Testis (tissue), 3 donors: ENCODE measurements around the gene ID3. TPM values are rescaled to one million over a fixed set of nuclear protein-coding genes. Genes with fewer than 3 reads are reported as not detected.

ENCODE experiments used
- DNase-seq: peaks from one replicate; pipeline ENCODE4 v3.0.0-alpha.2; 2019
- H3K27ac ChIP-seq, 2 donors: fragments of 200-600 bp; sonication (generic); one replicate each; pipeline ENCODE4 v1.5.1; 2019
- H3K27me3 ChIP-seq: fragments of 200-600 bp; sonication (generic); one replicate; pipeline ENCODE4 v1.5.1; 2019
- H3K36me3 ChIP-seq: fragments of 200-600 bp; sonication (generic); one replicate; pipeline ENCODE4 v1.5.1; 2017; ENCODE audit warnings: low read depth; ENCODE audit errors: missing control alignments
- H3K4me1 ChIP-seq: fragments of 200-600 bp; sonication (generic); one replicate; pipeline ENCODE4 v1.5.1; 2019
- H3K4me3 ChIP-seq, 2 donors: fragments of 200-600 bp; sonication (generic); one replicate each; pipeline ENCODE4 v1.5.1; 2017 to 2019
- H3K9me3 ChIP-seq: fragments of 200-600 bp; sonication (generic); one replicate; pipeline ENCODE4 v1.5.1; 2017
- POLR2A ChIP-seq: fragments of 450-650 bp; IDR thresholded peaks from one replicate; pipeline ENCODE4 v1.6.1; 2017; ENCODE audit warnings: antibody characterized with exemption, mild to moderate bottlenecking, moderate library complexity
- WGBS, 2 donors: methylation state at CpG; one replicate each; pipeline ENCODE4 v1.1.5; 2018; 5-methylcytosine and 5-hydroxymethylcytosine counted together
- intact Hi-C: fragments of 100-400 bp; cut with DNase I; formaldehyde crosslinking; loops from one replicate; pipeline ENCODE4 v1.15.1; 2023; ENCODE audit warnings: low total_unique reads
- polyA plus RNA-seq: library from polyadenylated mRNA; stranded (reverse); fragments of 350-450 nt; fragmentation: Illumina TruSeq; extraction: RNeasy Lipid Tissue Mini Kit (QIAGEN cat#74804); gene quantifications from one replicate; pipeline ENCODE4 v1.2.3, GENCODE V29; 2014; ENCODE audit warnings: low read depth, low replicate concordance; ENCODE audit not compliant: insufficient read depth
- total RNA-seq, 2 donors: library from RNA; depleted of rRNA; stranded (reverse); fragments of >200 nt; gene quantifications; one replicate each; pipeline ENCODE4 v1.2.3, GENCODE V29; 2016
- TF ChIP-seq, protein P1 (sequence below), 3 experiments: fragments of 450-650 bp in 2 of 3; fragments of 200-600 bp in 1 of 3; sonication (generic) in 1 of 3; IDR thresholded peaks; one replicate each; pipeline ENCODE4 v1.5.1; 2016 to 2019; ENCODE audit warnings: antibody characterized with exemption in 3 of 3, mild to moderate bottlenecking in 2 of 3, moderate library complexity in 1 of 3

Gene ID3
- total and polyA plus RNA-seq, 3 donors from 2014 or later: 24.5 to 34.5 (median 27.2) TPM

DNA sequence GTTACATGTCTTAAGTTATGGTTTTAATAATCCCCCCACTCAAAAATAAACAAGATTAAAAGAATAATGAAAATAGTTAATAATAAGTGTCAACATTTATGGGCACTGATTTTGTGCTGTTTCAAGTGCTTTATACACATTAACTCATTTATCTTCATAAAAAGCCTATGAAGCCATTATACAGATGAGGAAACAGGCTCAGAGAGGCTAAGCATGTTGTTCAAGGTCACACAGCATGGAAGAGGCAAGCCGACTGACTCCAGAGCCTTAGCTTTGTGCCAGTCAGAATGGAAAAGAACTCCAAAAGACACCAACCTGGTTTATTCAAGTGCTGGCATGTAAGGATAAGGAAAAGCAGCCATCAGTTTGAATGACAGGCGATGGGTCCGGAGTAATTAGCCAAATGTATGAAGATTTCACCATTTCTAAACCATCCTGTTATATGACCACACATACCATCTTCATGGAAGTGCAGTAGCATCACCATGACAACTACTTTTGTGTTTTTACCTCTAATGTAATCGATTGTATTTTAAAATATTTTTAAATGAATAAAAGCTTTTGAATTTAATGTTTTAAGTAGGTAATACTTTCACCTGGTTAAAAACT is 14.4 kb upstream of the ID3 start:
- no peaks in the 10 kb centered on the region for H3K36me3 ChIP-seq
- no peak for TF ChIP-seq POLR2A
- TF ChIP-seq, protein P1, sequence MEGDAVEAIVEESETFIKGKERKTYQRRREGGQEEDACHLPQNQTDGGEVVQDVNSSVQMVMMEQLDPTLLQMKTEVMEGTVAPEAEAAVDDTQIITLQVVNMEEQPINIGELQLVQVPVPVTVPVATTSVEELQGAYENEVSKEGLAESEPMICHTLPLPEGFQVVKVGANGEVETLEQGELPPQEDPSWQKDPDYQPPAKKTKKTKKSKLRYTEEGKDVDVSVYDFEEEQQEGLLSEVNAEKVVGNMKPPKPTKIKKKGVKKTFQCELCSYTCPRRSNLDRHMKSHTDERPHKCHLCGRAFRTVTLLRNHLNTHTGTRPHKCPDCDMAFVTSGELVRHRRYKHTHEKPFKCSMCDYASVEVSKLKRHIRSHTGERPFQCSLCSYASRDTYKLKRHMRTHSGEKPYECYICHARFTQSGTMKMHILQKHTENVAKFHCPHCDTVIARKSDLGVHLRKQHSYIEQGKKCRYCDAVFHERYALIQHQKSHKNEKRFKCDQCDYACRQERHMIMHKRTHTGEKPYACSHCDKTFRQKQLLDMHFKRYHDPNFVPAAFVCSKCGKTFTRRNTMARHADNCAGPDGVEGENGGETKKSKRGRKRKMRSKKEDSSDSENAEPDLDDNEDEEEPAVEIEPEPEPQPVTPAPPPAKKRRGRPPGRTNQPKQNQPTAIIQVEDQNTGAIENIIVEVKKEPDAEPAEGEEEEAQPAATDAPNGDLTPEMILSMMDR (IDR thresholded peaks at IDR 0.05): no peak
- peaks cover 20% of the 10 kb centered on the region for H3K4me1 ChIP-seq
- no peak overlapping the region for H3K27ac ChIP-seq
- DNase-seq: no peak
- H3K4me3 ChIP-seq: no peak overlapping the region
- H3K27me3 ChIP-seq: no peaks in the 10 kb centered on the region
- 71 to 95% methylated on average over 4 of the region's 4 CpGs for WGBS, 2 donors
- H3K9me3 ChIP-seq: no peaks in the 10 kb centered on the region
- intact Hi-C loops: no loop called here

DNA sequence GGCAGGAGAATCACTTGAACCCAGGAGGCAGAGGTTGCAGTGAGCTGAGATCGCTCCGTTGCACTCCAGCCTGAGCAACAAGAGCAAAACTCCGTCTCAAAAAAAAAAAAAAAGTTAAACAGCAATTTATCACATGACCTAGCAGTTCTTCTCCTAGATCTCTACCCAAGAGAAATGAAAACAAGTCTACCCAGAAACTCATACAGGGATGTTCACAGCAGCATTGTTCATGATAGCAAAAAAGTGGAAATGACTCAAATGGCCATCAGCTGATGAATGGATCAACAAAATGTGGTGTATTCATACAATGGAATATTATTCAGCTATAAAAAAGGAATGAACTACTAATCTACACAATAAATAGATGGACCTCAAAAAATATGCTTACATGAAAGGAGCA is 12.2 kb upstream of the ID3 start:
- H3K36me3 ChIP-seq: no peaks in the 10 kb centered on the region
- no peak for DNase-seq
- TF ChIP-seq POLR2A: no peak
- TF ChIP-seq, protein P1 (IDR thresholded peaks at IDR 0.05): no peak
- H3K27me3 ChIP-seq: no peaks in the 10 kb centered on the region
- whole genome bisulfite sequencing, 2 donors: 83 to 89% methylated on average over 2 to 3 of the region's 3 CpGs
- H3K9me3 ChIP-seq: no peaks in the 10 kb centered on the region
- no peak overlapping the region for H3K4me3 ChIP-seq
- H3K4me1 ChIP-seq: peaks cover 12% of the 10 kb centered on the region
- no peak overlapping the region for H3K27ac ChIP-seq
- intact Hi-C loops: no loop called here

DNA sequence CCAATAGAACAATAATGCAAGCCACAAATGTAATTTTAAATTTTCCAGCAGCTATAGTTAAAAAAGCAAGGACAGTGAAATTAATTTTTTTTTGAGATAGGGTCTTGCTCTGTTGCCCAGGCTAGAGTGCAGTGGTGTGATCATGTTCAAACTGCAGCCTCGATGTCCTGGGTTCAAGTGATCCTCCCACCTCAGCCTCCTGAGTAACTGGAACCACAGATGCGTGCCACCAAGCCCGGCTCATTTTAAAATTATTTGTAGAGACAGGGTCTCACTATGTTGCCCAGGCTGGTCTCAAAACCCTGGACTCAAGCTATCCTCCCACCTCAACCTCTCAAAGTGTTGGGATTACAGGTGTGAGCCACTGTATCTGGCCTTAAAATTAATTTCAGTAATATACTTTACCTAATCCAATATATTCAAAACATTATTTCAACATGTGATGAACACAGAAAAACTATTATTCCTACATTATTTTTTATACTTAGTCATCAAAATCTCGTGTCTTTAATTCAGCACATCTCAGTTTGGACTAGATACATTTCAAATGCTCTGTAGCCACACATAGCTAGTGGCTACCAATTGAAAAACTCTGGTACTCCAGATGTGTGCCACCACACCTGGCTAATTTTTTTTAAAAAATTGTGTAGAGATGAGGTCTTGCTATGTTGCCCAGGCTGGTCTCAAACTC is 10.8 kb upstream of the ID3 start:
- Histone ChIP-seq H3K36me3 (no peaks in the 10 kb centered on the region), H3K4me3 (no peak overlapping the region), H3K9me3 (no peaks in the 10 kb centered on the region), H3K27me3 (no peaks in the 10 kb centered on the region), H3K27ac (no peak overlapping the region), H3K4me1 (peaks cover 12% of the 10 kb centered on the region)
- TF ChIP-seq POLR2A: no peak
- TF ChIP-seq, protein P1 (IDR thresholded peaks at IDR 0.05): no peak
- 90% methylated on average over 4 of the region's 4 CpGs for WGBS, 2 donors
- DNase-seq: no peak
- intact Hi-C loops: no loop called here

DNA sequence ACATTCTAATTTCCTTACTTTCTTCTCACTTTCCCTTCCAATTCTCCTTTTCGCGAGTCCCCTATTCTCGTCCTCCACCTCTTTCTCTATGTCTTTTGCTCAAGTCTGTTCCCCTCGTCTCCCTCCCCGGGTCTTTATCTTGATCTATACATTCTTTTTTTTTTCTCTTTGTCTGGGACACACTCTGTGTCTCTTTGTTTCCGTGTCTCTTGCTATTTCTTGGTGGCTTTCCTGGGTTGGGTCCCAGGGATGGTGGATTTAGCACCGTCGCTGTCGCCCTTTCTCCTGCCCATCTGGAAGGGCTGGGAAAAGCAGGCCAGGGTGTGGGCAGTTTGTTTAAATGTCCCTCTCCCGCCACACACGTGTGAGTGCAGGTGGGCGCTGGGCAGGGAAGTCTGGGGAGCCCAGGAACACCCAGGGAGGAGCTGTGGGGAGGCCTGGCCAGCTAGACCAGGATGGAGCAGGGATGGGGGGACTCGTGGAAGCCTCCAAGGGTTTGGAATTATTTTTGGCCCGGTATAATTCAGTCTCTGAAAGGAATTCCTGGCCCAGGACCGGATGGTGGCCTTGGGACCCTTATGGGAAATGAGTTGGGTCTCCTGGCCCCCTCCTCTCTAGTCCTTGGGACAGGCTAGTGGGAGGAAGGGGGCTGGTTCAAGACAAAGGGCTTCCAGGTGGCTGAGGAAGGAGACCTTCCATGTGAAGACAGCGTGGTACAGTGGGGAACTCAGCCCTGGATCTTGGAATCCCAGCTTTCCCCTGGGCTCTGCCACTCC is 9.5 kb upstream of the ID3 start:
- H3K9me3 ChIP-seq: no peaks in the 10 kb centered on the region
- no peaks in the 10 kb centered on the region for H3K36me3 ChIP-seq
- WGBS, 2 donors: 12 to 31% methylated on average over 16 of the region's 16 CpGs
- DNase-seq: no peak
- no peaks in the 10 kb centered on the region for H3K27me3 ChIP-seq
- intact Hi-C loops: no loop called here
- TF ChIP-seq POLR2A: no peak
- TF ChIP-seq, protein P1 (IDR thresholded peaks at IDR 0.05): no peak
- H3K4me1 ChIP-seq: peaks cover 12% of the 10 kb centered on the region
- H3K27ac ChIP-seq: peak overlapping the region in 1 of 2 donors; percentile 74
- peak overlapping the region; percentile 53 to 55 for H3K4me3 ChIP-seq
